ENCODE results near the gene AIG1.

The AIG1 gene

GRCh38 chr6:143199291-143199690 is 138.6 kb downstream of the AIG1 start:
- H3K27ac ChIP-seq (ENCODE audit: insufficient read depth in 1 of 2, low read depth in 1 of 2, low read length in 2 of 2, poor library complexity in 1 of 2, severe bottlenecking in 2 of 2), result no peak overlapping the region
- H3K4me1 ChIP-seq (ENCODE audit: control extremely low read depth in 1 of 4, control insufficient read depth in 4 of 4, insufficient read depth in 4 of 4, low read length in 3 of 4), result peaks cover 0 to 7% (median 3%) of the 10 kb centered on the region in 4 experiments
- no peak for DNase-seq
- no peaks in the 10 kb centered on the region for H3K27me3 ChIP-seq (replicated peaks in 2 of 5; ENCODE audit: control insufficient read depth in 4 of 5, insufficient read depth in 5 of 5, low read length in 4 of 5)
- no peaks in the 10 kb centered on the region for H3K36me3 ChIP-seq (ENCODE audit: control insufficient read depth in 4 of 4, insufficient read depth in 4 of 4, low read length in 3 of 4)
- no peak overlapping the region for H3K4me3 ChIP-seq (ENCODE audit: control insufficient read depth in 1 of 7, extremely low read depth in 1 of 7, insufficient read depth in 4 of 7, low read depth in 2 of 7, low read length in 6 of 7)
- no CpG with 5 or more reads among the region's 1 CpG for WGBS (ENCODE audit: insufficient coverage)
- CTCF ChIA-PET, result no interaction called here
- POLR2A ChIA-PET, result no interaction called here
- peaks cover 0 to 5% (median 0%) of the 10 kb centered on the region in 5 experiments for H3K9me3 ChIP-seq (ENCODE audit: control extremely low read depth in 1 of 5, control insufficient read depth in 4 of 5, insufficient read depth in 2 of 5, low read depth in 1 of 5, low read length in 4 of 5)

GRCh38 chr6:143200167-143200770 is 139.6 kb downstream of the AIG1 start:
- no peaks in the 10 kb centered on the region for H3K27me3 ChIP-seq (replicated peaks in 2 of 5; ENCODE audit: control insufficient read depth in 4 of 5, insufficient read depth in 5 of 5, low read length in 4 of 5)
- peaks cover 0 to 5% (median 1%) of the 10 kb centered on the region in 5 experiments for H3K9me3 ChIP-seq (ENCODE audit: control extremely low read depth in 1 of 5, control insufficient read depth in 4 of 5, insufficient read depth in 2 of 5, low read depth in 1 of 5, low read length in 4 of 5)
- 97% methylated on average over 6 of the region's 6 CpGs for WGBS (ENCODE audit: insufficient coverage)
- POLR2A ChIA-PET, result no interaction called here
- no peaks in the 10 kb centered on the region for H3K36me3 ChIP-seq (ENCODE audit: control insufficient read depth in 4 of 4, insufficient read depth in 4 of 4, low read length in 3 of 4)
- peak in 2 of 3 donors; percentile 15 to 26 for DNase-seq
- CTCF ChIA-PET, result no interaction called here
- peaks cover 0 to 7% (median 3%) of the 10 kb centered on the region in 4 experiments for H3K4me1 ChIP-seq (ENCODE audit: control extremely low read depth in 1 of 4, control insufficient read depth in 4 of 4, insufficient read depth in 4 of 4, low read length in 3 of 4)
- H3K27ac ChIP-seq (ENCODE audit: insufficient read depth in 1 of 2, low read depth in 1 of 2, low read length in 2 of 2, poor library complexity in 1 of 2, severe bottlenecking in 2 of 2), result no peak overlapping the region
- no peak overlapping the region for H3K4me3 ChIP-seq (ENCODE audit: control insufficient read depth in 1 of 7, extremely low read depth in 1 of 7, insufficient read depth in 4 of 7, low read depth in 2 of 7, low read length in 6 of 7)

- H3K4me1 ChIP-seq (ENCODE audit: control extremely low read depth in 1 of 4, control insufficient read depth in 4 of 4, insufficient read depth in 4 of 4, low read length in 3 of 4), result no peaks in the 10 kb centered on the region
- no peaks in the 10 kb centered on the region for H3K36me3 ChIP-seq (ENCODE audit: control insufficient read depth in 4 of 4, insufficient read depth in 4 of 4, low read length in 3 of 4)
- no peak overlapping the region for H3K4me3 ChIP-seq (ENCODE audit: control insufficient read depth in 1 of 7, extremely low read depth in 1 of 7, insufficient read depth in 4 of 7, low read depth in 2 of 7, low read length in 6 of 7)
- H3K27ac ChIP-seq (ENCODE audit: insufficient read depth in 1 of 2, low read depth in 1 of 2, low read length in 2 of 2, poor library complexity in 1 of 2, severe bottlenecking in 2 of 2), result no peak overlapping the region
- POLR2A ChIA-PET, result no interaction called here
- peaks cover 0 to 5% (median 1%) of the 10 kb centered on the region in 5 experiments for H3K9me3 ChIP-seq (ENCODE audit: control extremely low read depth in 1 of 5, control insufficient read depth in 4 of 5, insufficient read depth in 2 of 5, low read depth in 1 of 5, low read length in 4 of 5)
- DNase-seq, result no peak
- CTCF ChIA-PET, result no interaction called here
- no peaks in the 10 kb centered on the region for H3K27me3 ChIP-seq (replicated peaks in 2 of 5; ENCODE audit: control insufficient read depth in 4 of 5, insufficient read depth in 5 of 5, low read length in 4 of 5)
Observed at GRCh38 chr6:143204045-143204444, 143.4 kb downstream of the AIG1 start.

GRCh38 chr6:143205131-143205535 is 144.4 kb downstream of the AIG1 start:
- POLR2A ChIA-PET, result no interaction called here
- CTCF ChIA-PET, result interaction anchor here (1.2 kb wide), 1 partner anchor 17 kb away, joined by 3 read pairs; no protein-coding TSS in a partner anchor
- H3K27me3 ChIP-seq (replicated peaks in 2 of 5; ENCODE audit: control insufficient read depth in 4 of 5, insufficient read depth in 5 of 5, low read length in 4 of 5), result no peaks in the 10 kb centered on the region
- no peaks in the 10 kb centered on the region for H3K4me1 ChIP-seq (ENCODE audit: control extremely low read depth in 1 of 4, control insufficient read depth in 4 of 4, insufficient read depth in 4 of 4, low read length in 3 of 4)
- no peaks in the 10 kb centered on the region for H3K36me3 ChIP-seq (ENCODE audit: control insufficient read depth in 4 of 4, insufficient read depth in 4 of 4, low read length in 3 of 4)
- H3K4me3 ChIP-seq (ENCODE audit: control insufficient read depth in 1 of 7, extremely low read depth in 1 of 7, insufficient read depth in 4 of 7, low read depth in 2 of 7, low read length in 6 of 7), result no peak overlapping the region
- H3K27ac ChIP-seq (ENCODE audit: insufficient read depth in 1 of 2, low read depth in 1 of 2, low read length in 2 of 2, poor library complexity in 1 of 2, severe bottlenecking in 2 of 2), result no peak overlapping the region
- H3K9me3 ChIP-seq (ENCODE audit: control extremely low read depth in 1 of 5, control insufficient read depth in 4 of 5, insufficient read depth in 2 of 5, low read depth in 1 of 5, low read length in 4 of 5), result peaks cover 0 to 7% (median 2%) of the 10 kb centered on the region in 5 experiments
- DNase-seq, result no peak
- WGBS (ENCODE audit: insufficient coverage), result no CpG with 5 or more reads among the region's 1 CpG

GRCh38 chr6:143205585-143205984 is 144.9 kb downstream of the AIG1 start:
- H3K4me1 ChIP-seq (ENCODE audit: control extremely low read depth in 1 of 4, control insufficient read depth in 4 of 4, insufficient read depth in 4 of 4, low read length in 3 of 4), result no peaks in the 10 kb centered on the region
- H3K27ac ChIP-seq (ENCODE audit: insufficient read depth in 1 of 2, low read depth in 1 of 2, low read length in 2 of 2, poor library complexity in 1 of 2, severe bottlenecking in 2 of 2), result no peak overlapping the region
- no peak for DNase-seq
- WGBS (ENCODE audit: insufficient coverage), result 100% methylated on average over 1 of the region's 2 CpGs
- ChIA-PET CTCF (interaction anchor here (1.2 kb wide), 1 partner anchor 17 kb away, joined by 3 read pairs; no protein-coding TSS in a partner anchor), POLR2A (no interaction called here)
- no peak overlapping the region for H3K4me3 ChIP-seq (ENCODE audit: control insufficient read depth in 1 of 7, extremely low read depth in 1 of 7, insufficient read depth in 4 of 7, low read depth in 2 of 7, low read length in 6 of 7)
- no peaks in the 10 kb centered on the region for H3K36me3 ChIP-seq (ENCODE audit: control insufficient read depth in 4 of 4, insufficient read depth in 4 of 4, low read length in 3 of 4)
- no peaks in the 10 kb centered on the region for H3K27me3 ChIP-seq (replicated peaks in 2 of 5; ENCODE audit: control insufficient read depth in 4 of 5, insufficient read depth in 5 of 5, low read length in 4 of 5)
- peaks cover 0 to 7% (median 2%) of the 10 kb centered on the region in 5 experiments for H3K9me3 ChIP-seq (ENCODE audit: control extremely low read depth in 1 of 5, control insufficient read depth in 4 of 5, insufficient read depth in 2 of 5, low read depth in 1 of 5, low read length in 4 of 5)

- 100% methylated on average over 1 of the region's 2 CpGs for WGBS (ENCODE audit: insufficient coverage)
- H3K27me3 ChIP-seq (replicated peaks in 2 of 5; ENCODE audit: control insufficient read depth in 4 of 5, insufficient read depth in 5 of 5, low read length in 4 of 5), result no peaks in the 10 kb centered on the region
- H3K4me1 ChIP-seq (ENCODE audit: control extremely low read depth in 1 of 4, control insufficient read depth in 4 of 4, insufficient read depth in 4 of 4, low read length in 3 of 4), result no peaks in the 10 kb centered on the region
- peaks cover 0 to 7% (median 2%) of the 10 kb centered on the region in 5 experiments for H3K9me3 ChIP-seq (ENCODE audit: control extremely low read depth in 1 of 5, control insufficient read depth in 4 of 5, insufficient read depth in 2 of 5, low read depth in 1 of 5, low read length in 4 of 5)
- H3K27ac ChIP-seq (ENCODE audit: insufficient read depth in 1 of 2, low read depth in 1 of 2, low read length in 2 of 2, poor library complexity in 1 of 2, severe bottlenecking in 2 of 2), result no peak overlapping the region
- CTCF ChIA-PET, result interaction anchor here (1.2 kb wide), 1 partner anchor 17 kb away, joined by 3 read pairs; no protein-coding TSS in a partner anchor
- no peak overlapping the region for H3K4me3 ChIP-seq (ENCODE audit: control insufficient read depth in 1 of 7, extremely low read depth in 1 of 7, insufficient read depth in 4 of 7, low read depth in 2 of 7, low read length in 6 of 7)
- H3K36me3 ChIP-seq (ENCODE audit: control insufficient read depth in 4 of 4, insufficient read depth in 4 of 4, low read length in 3 of 4), result no peaks in the 10 kb centered on the region
- no peak for DNase-seq
- POLR2A ChIA-PET, result no interaction called here
Observed at GRCh38 chr6:143205991-143206390, 145.3 kb downstream of the AIG1 start.

GRCh38 chr6:143206550-143206949 is 145.9 kb downstream of the AIG1 start:
- POLR2A ChIA-PET, result no interaction called here
- no peak overlapping the region for H3K27ac ChIP-seq (ENCODE audit: insufficient read depth in 1 of 2, low read depth in 1 of 2, low read length in 2 of 2, poor library complexity in 1 of 2, severe bottlenecking in 2 of 2)
- H3K36me3 ChIP-seq (ENCODE audit: control insufficient read depth in 4 of 4, insufficient read depth in 4 of 4, low read length in 3 of 4), result no peaks in the 10 kb centered on the region
- no peak overlapping the region for H3K4me3 ChIP-seq (ENCODE audit: control insufficient read depth in 1 of 7, extremely low read depth in 1 of 7, insufficient read depth in 4 of 7, low read depth in 2 of 7, low read length in 6 of 7)
- DNase-seq, result no peak
- H3K27me3 ChIP-seq (replicated peaks in 2 of 5; ENCODE audit: control insufficient read depth in 4 of 5, insufficient read depth in 5 of 5, low read length in 4 of 5), result no peaks in the 10 kb centered on the region
- CTCF ChIA-PET, result no interaction called here
- no peaks in the 10 kb centered on the region for H3K4me1 ChIP-seq (ENCODE audit: control extremely low read depth in 1 of 4, control insufficient read depth in 4 of 4, insufficient read depth in 4 of 4, low read length in 3 of 4)
- no CpG with 5 or more reads among the region's 1 CpG for WGBS (ENCODE audit: insufficient coverage)
- peaks cover 0 to 7% (median 2%) of the 10 kb centered on the region in 5 experiments for H3K9me3 ChIP-seq (ENCODE audit: control extremely low read depth in 1 of 5, control insufficient read depth in 4 of 5, insufficient read depth in 2 of 5, low read depth in 1 of 5, low read length in 4 of 5)

Data from common myeloid progenitor, CD34-positive (primary cell).